ENCODE results near the gene AHI1.

AHI1 gene

DNA sequence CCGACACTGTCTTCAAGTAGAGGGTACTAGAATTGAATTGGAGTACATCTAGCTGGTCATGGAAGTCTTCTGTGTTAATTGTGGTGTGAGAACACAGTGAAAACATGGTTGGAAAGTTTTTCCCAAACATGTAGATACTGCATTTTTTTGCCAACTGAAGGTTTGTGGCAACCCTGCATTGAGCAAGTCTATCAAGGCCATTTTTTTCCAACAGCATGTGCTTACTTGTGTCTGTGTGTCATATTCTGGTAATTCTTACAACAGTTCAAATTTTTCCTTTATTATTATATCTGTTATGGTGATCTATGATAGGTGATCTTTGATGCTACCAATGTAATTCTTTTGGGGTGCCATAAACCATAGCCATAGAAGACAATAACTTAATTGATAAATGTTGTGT, 169.4 kb downstream of the AHI1 start:
- DNase-seq (ENCODE audit: low spot score) = no peak

- no peak for DNase-seq (ENCODE audit: low spot score)
These were observed 171.7 kb downstream of the AHI1 start for GRCh38 chr6:135325624-135326424.

- DNase-seq (ENCODE audit: low spot score) = no peak
These were observed 173.0 kb downstream of the AHI1 start for GRCh38 chr6:135324531-135324930.

- no peak for DNase-seq (ENCODE audit: low spot score)
These were observed 173.6 kb downstream of the AHI1 start for GRCh38 chr6:135323979-135324378.

GRCh38 chr6:135323202-135323668, 174.3 kb downstream of the AHI1 start:
- no peak for DNase-seq (ENCODE audit: low spot score)

DNA sequence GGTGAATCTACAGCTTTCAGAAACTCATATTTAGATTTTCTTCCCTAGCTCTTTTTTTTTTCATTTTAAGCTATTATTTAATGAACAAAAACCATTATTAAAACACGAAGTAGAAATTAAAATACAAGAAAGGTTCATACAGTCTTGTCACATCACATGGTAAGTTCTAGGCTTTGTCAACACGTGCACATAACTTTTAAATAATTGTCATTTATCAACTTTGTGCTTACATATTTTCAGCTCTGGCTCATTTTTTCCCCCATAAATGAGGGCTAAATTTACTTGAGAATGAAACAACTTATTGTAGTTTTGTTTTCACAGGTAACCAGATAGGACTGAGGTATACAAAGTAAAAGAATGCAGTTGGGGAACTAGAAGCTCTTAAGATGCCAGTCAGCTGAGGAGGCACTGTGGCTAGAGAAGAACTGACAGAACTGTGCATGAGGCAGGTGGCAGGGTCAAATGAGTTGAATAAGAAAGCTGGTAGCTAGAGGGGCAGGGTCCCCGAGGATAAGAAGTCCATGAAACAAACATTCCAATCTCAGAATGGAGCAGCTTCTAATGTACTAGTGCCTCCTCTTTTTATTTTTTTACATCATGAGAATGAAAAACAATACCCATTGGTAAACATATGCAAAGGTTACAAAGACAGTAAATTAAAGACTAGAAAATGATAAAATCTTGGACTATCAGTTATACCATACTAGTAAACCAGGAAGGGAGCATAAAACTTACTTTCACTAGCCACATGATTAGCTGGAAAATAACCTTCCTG, 174.9 kb downstream of the AHI1 start:
- DNase-seq (ENCODE audit: low spot score) = no peak

DNA sequence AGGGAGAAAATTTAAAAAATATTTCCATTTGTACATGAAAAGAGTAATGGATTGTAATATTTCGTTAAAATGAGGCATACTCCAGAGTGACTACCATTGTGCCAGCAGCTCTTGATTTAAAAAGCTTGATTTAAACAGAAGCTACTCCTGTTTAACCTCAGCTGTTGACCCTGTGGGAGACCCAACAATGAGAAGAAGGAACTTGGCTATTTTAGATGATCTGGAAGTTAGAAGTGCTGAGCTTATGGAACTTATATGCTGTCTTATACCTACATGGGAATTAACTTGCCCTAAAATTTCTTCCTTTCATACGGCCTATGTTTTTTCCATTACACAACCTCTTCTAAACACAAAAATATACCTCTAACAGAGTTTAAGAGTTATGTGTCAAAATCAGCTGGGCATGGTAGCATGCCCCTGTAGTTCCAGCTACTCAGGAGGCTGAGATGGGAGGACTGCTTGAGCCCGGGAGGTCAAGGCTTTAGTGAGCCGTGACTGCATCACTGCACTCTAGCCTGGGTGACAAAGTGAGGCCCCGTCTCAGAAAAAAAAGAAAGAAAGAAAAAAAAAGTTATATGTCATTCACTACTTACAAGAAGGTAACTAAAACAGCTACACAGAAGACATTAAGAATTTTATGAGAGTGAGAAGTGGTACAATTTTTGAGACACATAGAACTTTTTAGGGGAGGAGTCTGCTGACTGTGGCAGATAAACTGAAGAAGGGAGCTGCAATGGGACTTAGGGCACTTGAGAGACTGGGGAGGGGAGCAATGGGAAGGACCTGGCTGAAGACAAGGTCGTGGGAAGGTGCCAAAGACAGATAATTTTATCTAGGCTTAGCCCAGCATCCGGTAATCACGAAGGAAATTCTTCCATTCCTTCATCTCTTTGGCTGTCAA, 176.6 kb downstream of the AHI1 start:
- no peak for DNase-seq (ENCODE audit: low spot score)

DNA sequence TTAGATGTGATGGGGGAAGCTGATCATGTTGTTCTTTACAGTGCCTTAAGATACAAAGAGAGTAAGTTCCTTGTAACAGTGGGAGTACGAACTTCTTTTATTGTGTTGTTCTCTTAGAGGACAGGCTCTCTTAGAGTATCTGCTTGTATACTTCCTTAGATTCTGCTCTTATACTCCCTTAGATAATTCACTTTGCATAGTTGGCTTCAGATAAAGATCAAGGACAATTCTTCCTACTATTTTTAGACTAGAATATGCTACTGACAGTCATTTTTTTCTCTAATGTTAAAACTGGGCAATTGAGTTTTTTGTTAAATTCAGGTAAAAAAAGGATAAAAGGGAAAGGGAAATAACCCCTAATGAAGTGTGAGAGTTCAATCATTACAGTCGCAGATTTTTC, 177.7 kb downstream of the AHI1 start:
- no peak for DNase-seq (ENCODE audit: low spot score)

- no peak for DNase-seq (ENCODE audit: low spot score)
These were observed 178.6 kb downstream of the AHI1 start for GRCh38 chr6:135318738-135319469.

GRCh38 chr6:135314543-135314942, 183.0 kb downstream of the AHI1 start:
- no peak for DNase-seq (ENCODE audit: low spot score)

DNA sequence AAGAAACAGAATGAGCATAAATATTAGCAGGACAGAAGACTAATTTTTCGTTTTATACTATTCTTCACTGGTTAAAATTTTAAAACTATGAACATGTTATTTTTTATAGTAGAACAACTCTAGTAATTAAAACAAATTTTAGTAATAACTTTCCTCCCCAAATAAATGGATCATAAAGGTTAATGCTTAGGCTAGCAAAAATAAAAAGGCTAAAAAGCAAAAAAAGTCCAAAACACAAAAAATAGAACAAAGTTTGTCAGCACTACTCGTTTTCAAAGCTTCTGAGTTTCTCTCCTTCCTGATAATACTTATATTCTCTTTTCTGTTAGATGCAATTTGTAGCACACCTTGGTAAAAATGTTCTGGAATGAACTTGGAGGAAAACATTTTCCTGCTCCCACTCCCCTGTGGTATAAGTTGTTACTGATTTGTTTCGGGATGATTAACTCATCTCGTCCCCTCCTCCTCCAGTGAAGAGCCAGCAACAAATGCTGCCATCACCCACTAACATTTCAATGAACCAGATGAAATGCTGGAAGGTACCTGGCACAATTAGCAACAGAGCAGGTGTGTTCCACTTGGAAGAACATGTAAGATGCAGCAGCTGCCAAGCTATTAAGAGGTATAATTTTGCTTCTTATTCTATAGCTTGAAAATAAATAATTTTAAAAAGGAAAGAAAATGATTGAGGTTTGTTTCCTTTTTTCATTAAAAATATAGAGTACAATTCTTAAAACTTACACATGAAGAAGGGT, 185.9 kb downstream of the AHI1 start:
- no peak for DNase-seq (ENCODE audit: low spot score)

- no peak for DNase-seq (ENCODE audit: low spot score)
These were observed 187.2 kb downstream of the AHI1 start for GRCh38 chr6:135310291-135310690.

DNA sequence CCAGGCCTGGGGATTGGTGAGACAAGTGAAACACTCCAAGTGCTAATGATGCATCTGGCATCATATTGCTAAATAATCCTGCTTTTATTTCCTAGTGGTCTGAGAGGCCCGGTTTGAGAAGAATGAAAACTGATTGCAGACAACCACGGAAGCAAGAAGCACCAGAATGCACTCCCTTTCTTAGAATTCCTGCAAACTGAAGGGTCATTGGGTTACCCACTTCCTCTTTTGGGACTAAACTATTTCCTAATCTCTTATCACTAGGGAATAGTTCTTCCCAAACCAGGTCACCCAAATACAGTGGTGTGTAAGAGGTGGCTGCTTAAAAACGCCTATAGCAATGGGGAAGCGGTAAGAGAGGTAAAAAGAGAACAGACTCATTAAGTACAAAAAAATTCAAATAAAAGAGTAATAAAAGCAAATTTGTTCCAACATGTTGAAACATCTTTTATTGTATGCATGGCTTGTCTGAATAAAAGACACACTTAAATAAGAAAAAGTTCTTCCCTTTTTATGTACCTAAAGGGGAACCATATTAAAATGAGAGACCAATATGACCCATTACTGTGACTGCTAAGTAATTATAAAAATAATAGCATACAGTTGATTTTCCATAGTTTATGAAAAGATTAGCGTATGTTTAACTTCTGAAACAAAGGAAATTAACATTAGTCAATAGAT, 190.7 kb downstream of the AHI1 start:
- DNase-seq (ENCODE audit: low spot score) = no peak

DNA sequence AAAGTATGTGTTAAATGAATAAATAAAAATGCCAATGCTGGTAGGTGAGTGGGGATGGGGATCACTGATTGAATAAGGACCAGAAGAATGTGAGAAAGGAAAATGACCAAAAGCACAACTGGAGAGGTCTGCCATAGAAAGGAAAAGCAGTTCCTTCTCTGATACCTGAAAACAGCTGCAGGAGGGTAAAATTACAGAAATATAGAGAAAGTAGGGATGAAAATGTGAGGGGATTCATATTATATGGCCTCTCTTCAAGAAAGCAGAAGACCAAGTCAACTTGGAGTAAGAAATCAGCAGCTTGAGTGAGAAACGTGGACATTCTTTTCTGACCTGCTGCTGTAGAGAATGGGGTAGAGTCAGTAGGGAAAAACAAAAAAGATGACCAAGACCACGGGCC, 191.4 kb downstream of the AHI1 start:
- DNase-seq (ENCODE audit: low spot score) = no peak

DNA sequence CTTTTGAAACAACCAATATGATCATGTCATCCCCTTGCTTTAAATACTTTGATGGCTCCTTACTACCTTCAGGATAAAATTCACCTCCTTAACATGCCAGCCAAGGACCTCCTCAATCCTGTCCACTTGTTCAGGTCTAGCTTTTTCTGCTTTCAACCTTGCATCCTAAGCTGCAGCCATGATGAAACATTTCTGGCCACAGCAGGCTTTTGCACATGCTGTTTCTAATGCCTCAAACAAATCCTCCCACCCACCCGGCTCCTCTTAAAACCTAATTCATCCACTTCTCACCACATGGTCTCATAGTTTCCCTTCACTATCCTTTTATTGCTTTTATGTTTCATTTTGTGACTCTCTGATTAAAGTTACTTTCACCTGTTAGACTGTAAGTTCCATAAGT, 191.9 kb downstream of the AHI1 start:
- DNase-seq (ENCODE audit: low spot score) = no peak

- DNase-seq (ENCODE audit: low spot score) = no peak
These were observed 192.7 kb downstream of the AHI1 start for GRCh38 chr6:135304883-135305282.

DNA sequence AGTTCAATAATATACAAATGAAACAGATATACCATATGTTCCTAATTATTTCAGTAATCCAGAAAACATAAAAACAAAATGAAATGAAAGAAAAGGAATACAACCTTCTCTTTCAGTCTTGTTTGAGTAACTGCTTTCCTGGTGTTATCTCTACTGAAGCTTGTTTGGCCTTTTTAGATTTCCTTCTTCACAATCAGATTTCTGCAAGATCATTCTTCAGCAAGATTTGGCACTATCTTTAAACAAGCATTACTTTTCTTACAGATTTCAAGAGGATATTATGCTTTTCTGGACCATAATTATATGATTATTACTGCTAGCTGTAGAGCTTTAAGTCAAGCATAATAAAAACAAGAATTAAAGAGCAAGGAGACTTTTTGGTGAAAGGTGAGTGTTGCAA, 196.2 kb downstream of the AHI1 start:
- no peak for DNase-seq (ENCODE audit: low spot score)

DNA sequence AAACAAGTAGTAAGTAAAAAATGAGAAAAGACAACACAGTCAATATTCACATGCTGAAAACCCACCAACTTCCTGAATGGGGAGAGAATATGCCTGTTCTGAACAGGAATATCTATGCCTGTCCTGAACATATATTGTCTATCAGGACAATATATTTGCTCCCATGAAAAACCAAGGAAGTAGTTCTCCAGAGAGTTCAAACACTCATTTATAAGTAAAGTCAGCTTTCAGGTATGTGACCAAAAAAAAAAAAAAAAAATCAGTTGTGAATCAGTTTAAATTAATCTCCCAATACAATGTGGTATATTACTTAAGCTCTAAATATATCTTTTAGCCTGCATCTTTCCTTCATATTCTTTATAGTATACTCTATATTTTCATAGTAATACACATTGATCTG, 197.0 kb downstream of the AHI1 start:
- no peak for DNase-seq (ENCODE audit: low spot score)

- DNase-seq (ENCODE audit: low spot score) = peak; percentile 27
These were observed 198.3 kb downstream of the AHI1 start for GRCh38 chr6:135299256-135299655.

DNA sequence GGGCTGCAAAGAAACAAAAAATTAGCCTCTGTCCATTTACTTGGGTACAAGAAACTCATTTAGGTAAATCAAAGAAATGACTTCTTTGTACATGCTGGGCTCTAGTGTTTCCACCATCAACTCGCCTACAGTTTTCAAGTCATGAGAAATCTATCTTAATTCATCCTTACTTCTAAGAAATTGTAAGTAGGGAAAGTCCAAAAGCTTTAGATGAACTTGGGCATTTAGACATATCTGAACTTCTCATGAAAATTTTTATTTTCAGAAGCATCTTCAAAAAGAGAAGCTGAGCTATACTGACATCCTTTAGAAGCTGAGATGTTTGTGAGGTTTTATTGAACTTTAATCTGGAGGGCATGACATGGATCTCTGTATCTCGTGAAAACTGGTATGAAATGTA, 199.1 kb downstream of the AHI1 start:
- no peak for DNase-seq (ENCODE audit: low spot score)
